Endothelial cell of umbilical vein (primary cell): ENCODE measurements around the gene XXYLT1. TPM values are rescaled to one million over a fixed set of nuclear protein-coding genes. Genes with fewer than 3 reads are reported as not detected.
A peak's percentile ranks its signal among the peaks of the same experiment; 100 is the strongest.

Experiments
- BruUV-seq: library from RNA; stranded (reverse); fragments of 400-500 nt; replicated peaks from 2 replicates; lab custom pipeline; 2021; lab: Mats Ljungman, UMichigan
- CTCF ChIA-PET: fragments of 300-600, 350-600 bp; sonication (Branson Sonifier 250); formaldehyde crosslinking; loops from one replicate; lab custom pipeline; 2021; ENCODE audit warnings: antibody characterized with exemption, inconsistent platforms; lab: Charles Lee
- POLR2A ChIA-PET: fragments of 300-600, 350-600 bp; sonication (Branson Sonifier 250); formaldehyde crosslinking; loops from one replicate; lab custom pipeline; 2021; ENCODE audit warnings: antibody characterized with exemption, inconsistent platforms; lab: Charles Lee
- DNase-seq: peaks from one replicate; pipeline ENCODE4 v3.0.0-alpha.2; 2011; ENCODE audit warnings: low read depth, low spot score
- FAIRE-seq: peaks from 2 replicates; lab custom pipeline; 2011; peaks lifted over from hg19 to GRCh38; lab: Jason Lieb, UNC
- H2AFZ ChIP-seq: 2 replicates; pipeline ENCODE4 v1.6.0; 2012; ENCODE audit warnings: low read depth, low read length, control low read depth, inconsistent platforms
- H3K27ac ChIP-seq: 2 replicates; pipeline ENCODE4 v1.5.1; 2011; ENCODE audit warnings: low read depth, mild to moderate bottlenecking, control low read depth, low read length, moderate library complexity; ENCODE audit not compliant: insufficient read depth
- H3K27me3 ChIP-seq, 2 experiments: 2 replicates each; pipeline versions ENCODE4 v1.6.0 to v1.6.1; 2011; ENCODE audit warnings: low read length in 2 of 2, mixed read lengths in 1 of 2; ENCODE audit not compliant: control insufficient read depth in 2 of 2, insufficient read depth in 2 of 2
- H3K36me3 ChIP-seq, 2 experiments: 2 replicates in 1 of 2; 3 replicates in 1 of 2; pipeline ENCODE4 v1.5.1; 2011; ENCODE audit warnings: low read length in 2 of 2, mild to moderate bottlenecking in 1 of 2, moderate library complexity in 1 of 2; ENCODE audit not compliant: control insufficient read depth in 2 of 2, insufficient read depth in 2 of 2; ENCODE audit errors: extremely low read depth in 1 of 2
- H3K4me1 ChIP-seq: 3 replicates; pipeline ENCODE4 v1.5.1; 2011; ENCODE audit warnings: mild to moderate bottlenecking, low read length; ENCODE audit not compliant: control insufficient read depth, insufficient read depth; ENCODE audit errors: extremely low read depth
- H3K4me2 ChIP-seq: 2 replicates; pipeline ENCODE4 v1.6.1; 2011; ENCODE audit warnings: low read length, control low read depth, mixed read lengths; ENCODE audit not compliant: insufficient read depth
- H3K4me3 ChIP-seq, 3 experiments: fragments of 200-600 bp in 1 of 3; sonication (generic), shearing (Covaris generic) in 1 of 3; replicated peaks in 1 of 3; 2 replicates each; pipeline ENCODE4 v1.5.1; 2011 to 2016; ENCODE audit warnings: control low read depth in 3 of 3, low read length in 3 of 3, mild to moderate bottlenecking in 2 of 3, inconsistent platforms in 1 of 3, low read depth in 1 of 3, moderate library complexity in 1 of 3; ENCODE audit not compliant: insufficient read depth in 1 of 3
- H3K79me2 ChIP-seq: 2 replicates; pipeline ENCODE4 v1.6.0; 2012; ENCODE audit warnings: low read length, inconsistent platforms; ENCODE audit not compliant: control insufficient read depth, insufficient read depth
- H3K9ac ChIP-seq: replicated peaks from 2 replicates; pipeline ENCODE3; 2011; ENCODE audit warnings: low read length, control low read depth; ENCODE audit not compliant: insufficient read depth; ENCODE audit errors: extremely low read depth
- H3K9me1 ChIP-seq: replicated peaks from 3 replicates; pipeline ENCODE4 v1.6.0; 2011; ENCODE audit warnings: mild to moderate bottlenecking, low read length; ENCODE audit not compliant: control insufficient read depth, insufficient read depth; ENCODE audit errors: extremely low read depth
- H3K9me3 ChIP-seq: replicated peaks from 2 replicates; pipeline ENCODE4 v1.5.1; 2012; ENCODE audit warnings: low read length, inconsistent platforms; ENCODE audit not compliant: control insufficient read depth, insufficient read depth
- H4K20me1 ChIP-seq: replicated peaks from 2 replicates; pipeline ENCODE3; 2011; ENCODE audit warnings: mild to moderate bottlenecking, low read length; ENCODE audit not compliant: control insufficient read depth, insufficient read depth; ENCODE audit errors: extremely low read depth
- CTCF ChIP-seq, 2 donors: IDR thresholded peaks; 1 replicate in 1 of 2; 2 replicates in 1 of 2; pipeline ENCODE4 v1.5.1; 2011; ENCODE audit warnings: low read length in 2 of 2, mild to moderate bottlenecking in 2 of 2, moderate library complexity in 2 of 2, control low read depth in 1 of 2, inconsistent platforms in 1 of 2, low read depth in 1 of 2; ENCODE audit not compliant: insufficient read depth in 1 of 2; ENCODE audit errors: extremely low read depth in 1 of 2
- EZH2 ChIP-seq: IDR thresholded peaks from 2 replicates; pipeline ENCODE4 v1.6.1; 2012; ENCODE audit warnings: borderline replicate concordance, low read depth, mild to moderate bottlenecking, moderate library complexity, low read length, inconsistent platforms; ENCODE audit not compliant: severe bottlenecking
- FOS ChIP-seq: IDR thresholded peaks from 2 replicates; pipeline ENCODE4 v1.6.1; 2011; ENCODE audit warnings: mild to moderate bottlenecking, low read length, moderate library complexity, borderline replicate concordance; ENCODE audit not compliant: insufficient read depth
- GATA2 ChIP-seq: IDR thresholded peaks from 2 replicates; pipeline ENCODE4 v1.7.0; 2011; ENCODE audit warnings: low read depth, mild to moderate bottlenecking, moderate library complexity, mixed read lengths, low read length; ENCODE audit not compliant: insufficient read length, insufficient read depth
- JUN ChIP-seq: IDR thresholded peaks from 2 replicates; pipeline ENCODE4 v1.6.1; 2011; ENCODE audit warnings: borderline replicate concordance, low read depth; ENCODE audit not compliant: insufficient read length, insufficient read depth
- MAX ChIP-seq: IDR thresholded peaks from 2 replicates; pipeline ENCODE4 v1.6.1; 2011; ENCODE audit not compliant: insufficient read depth, insufficient read length
- MYC ChIP-seq: IDR thresholded peaks from one replicate; pipeline ENCODE4 v1.6.1; 2011; ENCODE audit warnings: mild to moderate bottlenecking, low read depth, low read length
- POLR2A ChIP-seq: IDR thresholded peaks from 2 replicates; pipeline ENCODE4 v1.6.1; 2012; ENCODE audit warnings: low read depth, mild to moderate bottlenecking, control low read depth, low read length
- POLR2AphosphoS5 ChIP-seq: IDR thresholded peaks from 2 replicates; pipeline ENCODE4 v1.6.1; 2012; ENCODE audit warnings: low read depth, mild to moderate bottlenecking, control low read depth, low read length, moderate library complexity; ENCODE audit not compliant: insufficient read depth
- dilution Hi-C: fragments of 300-500 bp; cut with MboI; formaldehyde crosslinking; loops from one replicate; pipeline ENCODE4 v1.15.0; 2019; ENCODE audit warnings: low sequenced_read_pairs; ENCODE audit not compliant: extremely low pct_ligation_motif_present
- intact Hi-C: fragments of 100-400 bp; cut with micrococcal nuclease; formaldehyde crosslinking; loops from one replicate; pipeline ENCODE4 v1.10.0; 2022
- polyA plus RNA-seq, 4 experiments: library from polyadenylated mRNA; depleted of rRNA in 3 of 4; stranded (reverse) in 3 of 4; unstranded in 1 of 4; fragments of >200 nt; gene quantifications; 2 replicates each; pipeline versions ENCODE4 v1.2.1 to v1.2.3, GENCODE V29; 2011 to 2012; ENCODE audit warnings: missing spikeins in 1 of 4
- total RNA-seq: library from RNA; stranded (reverse); gene quantifications from 2 replicates; pipeline ENCODE4 v1.2.3, GENCODE V29; 2021

XXYLT1 gene
- total and polyA plus RNA-seq, 2 donors (not counting 3 experiments of a cell fraction or from before 2014, with no cell fraction given) = 54.4 to 78.1 TPM

GRCh38 chr3:195197765-195198425 lies 73.1 kb downstream of the XXYLT1 start:
- Histone ChIP-seq H2AFZ (no peak overlapping the region), H3K27me3 (no peaks in the 10 kb centered on the region), H3K27ac (peak overlapping the region; percentile 63), H3K4me1 (peaks cover 45% of the 10 kb centered on the region), H3K9ac (no peak overlapping the region), H3K4me3 (no peak overlapping the region), H3K9me1 (no peaks in the 10 kb centered on the region), H4K20me1 (no peaks in the 10 kb centered on the region), H3K79me2 (peaks cover 23% of the 10 kb centered on the region), H3K9me3 (no peaks in the 10 kb centered on the region), H3K4me2 (peak overlapping the region; percentile 35), H3K36me3 (no peaks in the 10 kb centered on the region)
- DNase-seq (peak; percentile 67), FAIRE-seq (peak; percentile 86)
- TF ChIP-seq MYC (no peak), POLR2AphosphoS5 (peak; percentile 62), FOS (peak; percentile 97), POLR2A (no peak), JUN (peak; percentile 68), GATA2 (no peak), MAX (no peak), EZH2 (no peak), CTCF (IDR thresholded peaks at IDR 0.05; ENCODE audit: extremely low read depth in 1 of 2, insufficient read depth in 1 of 2, low read depth in 1 of 2, low read length in 2 of 2) (no peak)
- ChIA-PET CTCF (interaction anchor here (1.2 to 1.5 kb wide), 3 partner anchors 25 to 516 kb away, joined by 3 to 4 read pairs (median 3); no protein-coding TSS in a partner anchor), POLR2A (interaction anchor here (1.1 to 1.5 kb wide), 2 partner anchors 13 to 514 kb away, joined by 4 to 5 read pairs; no protein-coding TSS in a partner anchor)
- intact Hi-C loops (no loop called here), dilution Hi-C loops (no loop called here)
- no TSS peak for BruUV-seq
